Panc1 (cell line): ENCODE results near the gene BICD2.

Source experiments
- SIN3A ChIP-seq: IDR thresholded peaks from 2 replicates; pipeline ENCODE4 v1.6.1; 2012; ENCODE audit warnings: low read depth, mild to moderate bottlenecking, low read length, moderate library complexity, borderline replicate concordance; ENCODE audit not compliant: insufficient read depth
- TCF7L2 ChIP-seq: IDR thresholded peaks from 2 replicates; pipeline ENCODE4 v1.6.1; 2011; ENCODE audit warnings: mild to moderate bottlenecking, low read depth, low read length, inconsistent platforms
- TF ChIP-seq, protein P1 (sequence below): fragments of 450-650 bp; IDR thresholded peaks from 2 replicates; pipeline ENCODE4 v1.5.1; 2017; ENCODE audit warnings: mild to moderate bottlenecking
- TF ChIP-seq, protein P2 (sequence below), 2 experiments: IDR thresholded peaks; 2 replicates each; pipeline ENCODE4 v1.6.1; 2011 to 2012; ENCODE audit warnings: low read depth in 2 of 2, control low read depth in 1 of 2, low read length in 1 of 2, mild to moderate bottlenecking in 1 of 2, moderate library complexity in 1 of 2; ENCODE audit not compliant: insufficient read depth in 1 of 2

DNA sequence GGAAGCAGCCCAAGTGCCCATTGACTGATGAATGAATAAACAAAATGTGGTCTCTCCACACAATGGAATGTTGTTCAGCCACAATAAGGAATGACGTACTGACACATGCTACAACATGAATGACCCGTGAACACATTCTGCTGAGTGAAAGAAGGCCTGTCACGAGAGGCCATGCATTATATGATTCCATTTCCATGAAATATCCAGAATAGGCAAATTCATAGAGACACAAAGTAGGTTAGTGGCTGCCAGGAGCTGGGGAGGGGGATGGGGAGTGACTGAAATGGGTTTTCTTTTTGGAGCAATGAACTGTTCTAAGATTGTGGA lies 41.4 kb downstream of the BICD2 start:
- TF ChIP-seq, protein P1, sequence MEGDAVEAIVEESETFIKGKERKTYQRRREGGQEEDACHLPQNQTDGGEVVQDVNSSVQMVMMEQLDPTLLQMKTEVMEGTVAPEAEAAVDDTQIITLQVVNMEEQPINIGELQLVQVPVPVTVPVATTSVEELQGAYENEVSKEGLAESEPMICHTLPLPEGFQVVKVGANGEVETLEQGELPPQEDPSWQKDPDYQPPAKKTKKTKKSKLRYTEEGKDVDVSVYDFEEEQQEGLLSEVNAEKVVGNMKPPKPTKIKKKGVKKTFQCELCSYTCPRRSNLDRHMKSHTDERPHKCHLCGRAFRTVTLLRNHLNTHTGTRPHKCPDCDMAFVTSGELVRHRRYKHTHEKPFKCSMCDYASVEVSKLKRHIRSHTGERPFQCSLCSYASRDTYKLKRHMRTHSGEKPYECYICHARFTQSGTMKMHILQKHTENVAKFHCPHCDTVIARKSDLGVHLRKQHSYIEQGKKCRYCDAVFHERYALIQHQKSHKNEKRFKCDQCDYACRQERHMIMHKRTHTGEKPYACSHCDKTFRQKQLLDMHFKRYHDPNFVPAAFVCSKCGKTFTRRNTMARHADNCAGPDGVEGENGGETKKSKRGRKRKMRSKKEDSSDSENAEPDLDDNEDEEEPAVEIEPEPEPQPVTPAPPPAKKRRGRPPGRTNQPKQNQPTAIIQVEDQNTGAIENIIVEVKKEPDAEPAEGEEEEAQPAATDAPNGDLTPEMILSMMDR: no peak
- TF ChIP-seq, protein P2, sequence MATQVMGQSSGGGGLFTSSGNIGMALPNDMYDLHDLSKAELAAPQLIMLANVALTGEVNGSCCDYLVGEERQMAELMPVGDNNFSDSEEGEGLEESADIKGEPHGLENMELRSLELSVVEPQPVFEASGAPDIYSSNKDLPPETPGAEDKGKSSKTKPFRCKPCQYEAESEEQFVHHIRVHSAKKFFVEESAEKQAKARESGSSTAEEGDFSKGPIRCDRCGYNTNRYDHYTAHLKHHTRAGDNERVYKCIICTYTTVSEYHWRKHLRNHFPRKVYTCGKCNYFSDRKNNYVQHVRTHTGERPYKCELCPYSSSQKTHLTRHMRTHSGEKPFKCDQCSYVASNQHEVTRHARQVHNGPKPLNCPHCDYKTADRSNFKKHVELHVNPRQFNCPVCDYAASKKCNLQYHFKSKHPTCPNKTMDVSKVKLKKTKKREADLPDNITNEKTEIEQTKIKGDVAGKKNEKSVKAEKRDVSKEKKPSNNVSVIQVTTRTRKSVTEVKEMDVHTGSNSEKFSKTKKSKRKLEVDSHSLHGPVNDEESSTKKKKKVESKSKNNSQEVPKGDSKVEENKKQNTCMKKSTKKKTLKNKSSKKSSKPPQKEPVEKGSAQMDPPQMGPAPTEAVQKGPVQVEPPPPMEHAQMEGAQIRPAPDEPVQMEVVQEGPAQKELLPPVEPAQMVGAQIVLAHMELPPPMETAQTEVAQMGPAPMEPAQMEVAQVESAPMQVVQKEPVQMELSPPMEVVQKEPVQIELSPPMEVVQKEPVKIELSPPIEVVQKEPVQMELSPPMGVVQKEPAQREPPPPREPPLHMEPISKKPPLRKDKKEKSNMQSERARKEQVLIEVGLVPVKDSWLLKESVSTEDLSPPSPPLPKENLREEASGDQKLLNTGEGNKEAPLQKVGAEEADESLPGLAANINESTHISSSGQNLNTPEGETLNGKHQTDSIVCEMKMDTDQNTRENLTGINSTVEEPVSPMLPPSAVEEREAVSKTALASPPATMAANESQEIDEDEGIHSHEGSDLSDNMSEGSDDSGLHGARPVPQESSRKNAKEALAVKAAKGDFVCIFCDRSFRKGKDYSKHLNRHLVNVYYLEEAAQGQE (IDR thresholded peaks at IDR 0.05; ENCODE audit: insufficient read depth in 1 of 2, low read depth in 2 of 2, low read length in 1 of 2): no peak
- TF ChIP-seq SIN3A: no peak
- no peak for TF ChIP-seq TCF7L2
